Renal cortical epithelial cell (primary cell): ENCODE results near the gene SMYD3. TPM values are rescaled to one million over a fixed set of nuclear protein-coding genes. Genes with fewer than 3 reads are reported as not detected.

ENCODE experiments used
- DNase-seq: peaks from one replicate; pipeline ENCODE4 v3.0.0-alpha.2; 2011; ENCODE audit warnings: low read depth
- total RNA-seq: library from RNA; depleted of rRNA; stranded (reverse); fragments of >200 nt; gene quantifications from 2 replicates; pipeline ENCODE4 v1.2.3, GENCODE V29; 2014

The SMYD3 gene
- total RNA-seq, 1 donor from 2014 or later: 29.5 TPM

GRCh38 chr1:246214708-246215509 lies 292.2 kb downstream of the SMYD3 start:
- DNase-seq: peak; percentile 46

- no peak for DNase-seq
Observed at GRCh38 chr1:246213947-246214346, 293.1 kb downstream of the SMYD3 start.

GRCh38 chr1:246213502-246213901 lies 293.6 kb downstream of the SMYD3 start:
- DNase-seq: no peak

GRCh38 chr1:246213036-246213435 lies 294.0 kb downstream of the SMYD3 start:
- no peak for DNase-seq

- DNase-seq: no peak
Observed at GRCh38 chr1:246212013-246212412, 295.1 kb downstream of the SMYD3 start.

- DNase-seq: no peak
Observed at GRCh38 chr1:246210756-246211155, 296.3 kb downstream of the SMYD3 start.

GRCh38 chr1:246208105-246208504 lies 299.0 kb downstream of the SMYD3 start:
- no peak for DNase-seq

- no peak for DNase-seq
Observed at GRCh38 chr1:246203180-246203579, 303.9 kb downstream of the SMYD3 start.

- no peak for DNase-seq
Observed at GRCh38 chr1:246200738-246201137, 306.3 kb downstream of the SMYD3 start.

GRCh38 chr1:246200225-246200624 lies 306.9 kb downstream of the SMYD3 start:
- DNase-seq: no peak

- DNase-seq: peak; percentile 11
Observed at GRCh38 chr1:246199086-246199645, 307.9 kb downstream of the SMYD3 start.

- peak; percentile 28 for DNase-seq
Observed at GRCh38 chr1:246198115-246198816, 308.8 kb downstream of the SMYD3 start.

- DNase-seq: no peak
Observed at GRCh38 chr1:246197076-246197475, 310.0 kb downstream of the SMYD3 start.

- no peak for DNase-seq
Observed at GRCh38 chr1:246195296-246195695, 311.8 kb downstream of the SMYD3 start.

- no peak for DNase-seq
Observed at GRCh38 chr1:246193537-246193936, 313.5 kb downstream of the SMYD3 start.

GRCh38 chr1:246189126-246189525 lies 318.0 kb downstream of the SMYD3 start:
- DNase-seq: no peak

GRCh38 chr1:246187834-246188372 lies 319.2 kb downstream of the SMYD3 start:
- DNase-seq: no peak

- DNase-seq: no peak
Observed at GRCh38 chr1:246184503-246184902, 322.6 kb downstream of the SMYD3 start.

GRCh38 chr1:246182149-246182851 lies 324.8 kb downstream of the SMYD3 start:
- no peak for DNase-seq

- DNase-seq: no peak
Observed at GRCh38 chr1:246181241-246181640, 325.8 kb downstream of the SMYD3 start.

GRCh38 chr1:246179401-246179800 lies 327.7 kb downstream of the SMYD3 start:
- no peak for DNase-seq

GRCh38 chr1:246178717-246179311 lies 328.3 kb downstream of the SMYD3 start:
- no peak for DNase-seq
